ENCODE measurements around the gene DPT.
"Not testable (repeated sequence)": the region's sequence is repeated elsewhere in the genome, so short reads cannot be mapped to it uniquely, and the experiment has no call there.

Gene DPT

GRCh38 chr1:168728473-168729404, at the start of gene DPT:
Gene DPT, minus strand, starts transcription at chr1:168729206. Its CDS starts 32 bp downstream, at chr1:168729174.
- no peak for DNase-seq

GRCh38 chr1:168775366-168775765, 46.4 kb upstream of the DPT start:
- DNase-seq, result no peak

- DNase-seq, result no peak
Measured at GRCh38 chr1:168774241-168774640, 45.2 kb upstream of the DPT start.

GRCh38 chr1:168772428-168773060, 43.5 kb upstream of the DPT start:
- DNase-seq, result no peak

GRCh38 chr1:168771104-168771630, 42.2 kb upstream of the DPT start:
- no peak for DNase-seq

- DNase-seq, result not testable (repeated sequence)
Measured at GRCh38 chr1:168769893-168770292, 40.9 kb upstream of the DPT start.

GRCh38 chr1:168767894-168768584, 39.0 kb upstream of the DPT start:
- no peak for DNase-seq

GRCh38 chr1:168766568-168766967, 37.6 kb upstream of the DPT start:
- no peak for DNase-seq

GRCh38 chr1:168763031-168763430, 34.0 kb upstream of the DPT start:
- no peak for DNase-seq

GRCh38 chr1:168762473-168762872, 33.5 kb upstream of the DPT start:
- DNase-seq, result no peak

GRCh38 chr1:168760781-168761180, 31.8 kb upstream of the DPT start:
- no peak for DNase-seq

- no peak for DNase-seq
Measured at GRCh38 chr1:168760241-168760640, 31.2 kb upstream of the DPT start.

- DNase-seq, result no peak
Measured at GRCh38 chr1:168759077-168759476, 30.1 kb upstream of the DPT start.

- no peak for DNase-seq
Measured at GRCh38 chr1:168758503-168758902, 29.5 kb upstream of the DPT start.

- no peak for DNase-seq
Measured at GRCh38 chr1:168755800-168756418, 26.9 kb upstream of the DPT start.

- no peak for DNase-seq
Measured at GRCh38 chr1:168752171-168752832, 23.3 kb upstream of the DPT start.

GRCh38 chr1:168751195-168751650, 22.2 kb upstream of the DPT start:
- no peak for DNase-seq

- no peak for DNase-seq
Measured at GRCh38 chr1:168742994-168743650, 14.1 kb upstream of the DPT start.

GRCh38 chr1:168742386-168742785, 13.4 kb upstream of the DPT start:
- no peak for DNase-seq

GRCh38 chr1:168739908-168740307, 10.9 kb upstream of the DPT start:
- DNase-seq, result no peak

GRCh38 chr1:168736520-168736919, 7.5 kb upstream of the DPT start:
- DNase-seq, result no peak

GRCh38 chr1:168735974-168736373, 7.0 kb upstream of the DPT start:
- DNase-seq, result no peak
